Prostate gland (tissue), 2 donors: ENCODE results near the gene DCHS2. TPM values are rescaled to one million over a fixed set of nuclear protein-coding genes. Genes with fewer than 3 reads are reported as not detected.

Source experiments
- DNase-seq: peaks from one replicate; pipeline ENCODE4 v3.0.0-alpha.2; 2019; ENCODE audit warnings: low spot score
- H3K27ac ChIP-seq, 2 donors: fragments of 200-600 bp; sonication (generic); 2 replicates each; pipeline ENCODE4 v1.5.1; 2017 to 2019
- H3K27me3 ChIP-seq: fragments of 200-600 bp; sonication (generic); replicated peaks from 2 replicates; pipeline ENCODE4 v1.5.1; 2019; ENCODE audit not compliant: insufficient read depth
- H3K36me3 ChIP-seq, 2 donors: fragments of 200-600 bp; sonication (generic); 1 replicate in 1 of 2; 2 replicates in 1 of 2; pipeline versions ENCODE4 v1.5.1 to v1.8.1; 2017 to 2019
- H3K4me1 ChIP-seq: fragments of 200-600 bp; sonication (generic); replicated peaks from 2 replicates; pipeline ENCODE4 v1.5.1; 2019
- H3K4me3 ChIP-seq, 2 donors: fragments of 200-600 bp; sonication (generic); 2 replicates each; pipeline ENCODE4 v1.5.1; 2017 to 2019
- H3K9me3 ChIP-seq: fragments of 200-600 bp; sonication (generic); 2 replicates; pipeline ENCODE4 v1.5.1; 2017
- CTCF ChIP-seq, 4 experiments: fragments of 200-600 bp in 2 of 4; fragments of 450-650 bp in 2 of 4; sonication (generic) in 2 of 4; IDR thresholded peaks; 1 replicate in 3 of 4; 2 replicates in 1 of 4; pipeline ENCODE4 v1.5.1; 2016 to 2019; ENCODE audit warnings: antibody characterized with exemption in 4 of 4, mild to moderate bottlenecking in 2 of 4, moderate library complexity in 2 of 4
- POLR2A ChIP-seq: fragments of 450-650 bp; IDR thresholded peaks from one replicate; pipeline ENCODE4 v1.6.1; 2016; ENCODE audit warnings: antibody characterized with exemption, mild to moderate bottlenecking
- POLR2AphosphoS5 ChIP-seq: sonication (generic); formaldehyde crosslinking; IDR thresholded peaks from one replicate; pipeline ENCODE4 v1.6.1; 2017; ENCODE audit warnings: antibody characterized with exemption
- WGBS: methylation state at CpG from one replicate; pipeline ENCODE4 v1.1.5; 2018; 5-methylcytosine and 5-hydroxymethylcytosine counted together
- intact Hi-C: fragments of 100-400 bp; cut with DNase I; formaldehyde crosslinking; loops from one replicate; pipeline ENCODE4 v1.14.2; 2022
- total RNA-seq, 2 donors: library from RNA; depleted of rRNA; stranded (reverse); fragments of >200 nt; gene quantifications; one replicate each; pipeline ENCODE4 v1.1.0, GENCODE V29; 2016

DCHS2 gene
- total RNA-seq, 2 donors from 2014 or later, result 1.8 to 2.2 TPM

GRCh38 chr4:154526151-154526550 lies 34.6 kb upstream of the DCHS2 start:
- H3K4me1 ChIP-seq, result no peaks in the 10 kb centered on the region
- 25% methylated on average over 2 of the region's 2 CpGs for WGBS
- no peak overlapping the region for H3K4me3 ChIP-seq
- H3K27ac ChIP-seq, result no peak overlapping the region
- no peaks in the 10 kb centered on the region for H3K27me3 ChIP-seq
- H3K36me3 ChIP-seq, result no peaks in the 10 kb centered on the region
- no peak for DNase-seq
- intact Hi-C loops, result no loop called here
- H3K9me3 ChIP-seq, result no peaks in the 10 kb centered on the region
- TF ChIP-seq CTCF (IDR thresholded peaks at IDR 0.05), result no peak
- TF ChIP-seq POLR2AphosphoS5, result no peak
- no peak for TF ChIP-seq POLR2A

- TF ChIP-seq POLR2A, result no peak
- TF ChIP-seq POLR2AphosphoS5, result no peak
- TF ChIP-seq CTCF (IDR thresholded peaks at IDR 0.05), result no peak
- no peaks in the 10 kb centered on the region for H3K4me1 ChIP-seq
- H3K27me3 ChIP-seq, result no peaks in the 10 kb centered on the region
- no peak overlapping the region for H3K4me3 ChIP-seq
- intact Hi-C loops, result no loop called here
- no peak overlapping the region for H3K27ac ChIP-seq
- no peaks in the 10 kb centered on the region for H3K36me3 ChIP-seq
- DNase-seq, result no peak
- no peaks in the 10 kb centered on the region for H3K9me3 ChIP-seq
These were observed 30.0 kb upstream of the DCHS2 start for GRCh38 chr4:154521607-154522006.

GRCh38 chr4:154519214-154519613 lies 27.6 kb upstream of the DCHS2 start:
- intact Hi-C loops, result no loop called here
- H3K4me1 ChIP-seq, result no peaks in the 10 kb centered on the region
- no peaks in the 10 kb centered on the region for H3K9me3 ChIP-seq
- H3K27ac ChIP-seq, result no peak overlapping the region
- no peak for DNase-seq
- TF ChIP-seq POLR2AphosphoS5 (no peak), POLR2A (no peak), CTCF (IDR thresholded peaks at IDR 0.05) (no peak)
- H3K27me3 ChIP-seq, result no peaks in the 10 kb centered on the region
- H3K36me3 ChIP-seq, result no peaks in the 10 kb centered on the region
- no peak overlapping the region for H3K4me3 ChIP-seq
- WGBS, result 92% methylated on average over 4 of the region's 4 CpGs

GRCh38 chr4:154517591-154517990 lies 26.0 kb upstream of the DCHS2 start:
- Histone ChIP-seq H3K4me1 (no peaks in the 10 kb centered on the region), H3K27me3 (no peaks in the 10 kb centered on the region), H3K4me3 (no peak overlapping the region), H3K9me3 (no peaks in the 10 kb centered on the region), H3K27ac (no peak overlapping the region), H3K36me3 (no peaks in the 10 kb centered on the region)
- WGBS, result 63% methylated on average over 4 of the region's 4 CpGs
- intact Hi-C loops, result no loop called here
- no peak for DNase-seq
- TF ChIP-seq CTCF (IDR thresholded peaks at IDR 0.05) (no peak), POLR2A (no peak), POLR2AphosphoS5 (no peak)

GRCh38 chr4:154516318-154517029 lies 24.9 kb upstream of the DCHS2 start:
- Histone ChIP-seq H3K4me1 (no peaks in the 10 kb centered on the region), H3K27me3 (no peaks in the 10 kb centered on the region), H3K27ac (no peak overlapping the region), H3K4me3 (no peak overlapping the region), H3K9me3 (no peaks in the 10 kb centered on the region), H3K36me3 (no peaks in the 10 kb centered on the region)
- intact Hi-C loops, result no loop called here
- 23% methylated on average over 1 of the region's 1 CpG for WGBS
- DNase-seq, result no peak
- TF ChIP-seq POLR2AphosphoS5, result no peak
- TF ChIP-seq CTCF (IDR thresholded peaks at IDR 0.05), result no peak
- TF ChIP-seq POLR2A, result no peak
